ENCODE data around the gene KNDC1.
"Not testable (repeated sequence)": the region's sequence is repeated elsewhere in the genome, so short reads cannot be mapped to it uniquely, and the experiment has no call there.

Gene KNDC1

DNA sequence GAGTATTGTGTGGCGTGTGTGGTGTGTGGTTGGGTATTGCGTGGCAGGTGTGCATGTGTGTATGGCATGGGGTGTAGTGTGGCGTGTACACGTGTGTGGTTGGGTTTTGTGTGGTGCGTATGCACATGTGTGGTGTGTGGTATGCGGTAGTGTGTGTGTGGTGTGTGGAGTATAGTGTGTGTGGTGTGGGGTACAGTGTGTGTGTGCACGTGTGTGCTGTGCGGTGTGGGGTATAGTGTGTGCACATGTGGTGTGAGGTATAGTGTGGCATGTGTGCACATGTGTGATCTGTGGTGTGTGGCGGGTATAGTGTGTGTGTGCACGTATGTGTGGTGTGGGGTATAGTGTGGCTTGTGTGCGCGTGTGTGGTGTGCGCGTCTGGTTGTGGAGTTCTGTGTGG is 49.1 kb downstream of the KNDC1 start:
- DNase-seq = no peak

DNA sequence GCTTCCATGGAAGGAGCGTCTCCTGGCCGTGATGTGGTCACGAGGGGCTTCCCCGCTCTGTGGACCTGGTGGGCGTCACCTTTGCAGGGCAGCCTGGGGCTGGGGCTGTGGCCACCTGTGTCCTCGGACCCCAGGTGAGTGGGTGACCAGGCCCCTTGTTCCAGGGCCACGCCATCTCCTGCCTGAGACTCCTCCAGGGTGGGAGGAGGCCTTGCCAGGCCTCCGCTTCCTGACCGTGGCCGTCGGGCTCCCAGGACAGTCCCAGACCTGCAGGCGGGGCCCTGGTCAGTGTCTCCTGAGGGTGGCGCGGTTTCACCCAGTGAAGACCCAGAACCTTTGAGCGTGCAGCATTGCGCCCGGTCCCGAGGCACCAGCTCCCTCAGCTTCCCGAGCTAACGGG is 49.6 kb downstream of the KNDC1 start:
- DNase-seq = no peak

DNA sequence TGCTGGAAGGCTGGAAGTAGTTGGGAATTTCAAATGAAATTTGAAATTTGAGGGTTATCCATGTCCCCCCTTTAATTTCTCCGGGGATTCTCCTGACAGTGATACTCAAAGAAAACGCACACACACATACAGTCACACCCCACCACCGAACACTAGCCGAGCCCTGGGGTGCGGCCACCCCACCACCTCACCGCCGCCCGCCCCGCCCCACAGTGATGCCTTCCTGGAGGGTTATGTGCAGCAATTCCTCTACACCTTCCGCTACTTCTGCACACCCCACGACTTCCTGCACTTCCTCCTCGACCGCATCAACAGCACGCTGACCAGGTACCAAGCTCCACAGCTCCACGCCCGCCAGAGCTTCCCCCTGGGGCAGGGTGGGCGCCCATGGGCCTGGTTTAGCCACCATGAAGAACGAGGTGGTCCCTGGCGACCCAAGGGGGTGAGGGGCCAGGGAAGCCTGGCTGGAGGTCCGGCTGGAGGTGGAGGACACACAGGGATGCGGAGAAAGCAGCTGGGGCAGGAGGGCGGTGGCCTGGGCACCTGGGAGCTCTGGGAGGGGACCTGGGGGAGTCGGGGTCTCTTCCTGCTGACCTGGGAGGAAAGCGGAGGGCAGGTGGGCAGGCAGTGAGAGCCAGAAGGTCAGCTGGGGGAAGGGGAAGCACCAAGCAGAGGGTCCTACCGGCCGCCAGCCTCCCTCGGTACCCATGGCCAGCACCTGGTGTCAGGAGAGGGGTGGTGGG is 50.5 kb downstream of the KNDC1 start:
- DNase-seq = no peak

DNA sequence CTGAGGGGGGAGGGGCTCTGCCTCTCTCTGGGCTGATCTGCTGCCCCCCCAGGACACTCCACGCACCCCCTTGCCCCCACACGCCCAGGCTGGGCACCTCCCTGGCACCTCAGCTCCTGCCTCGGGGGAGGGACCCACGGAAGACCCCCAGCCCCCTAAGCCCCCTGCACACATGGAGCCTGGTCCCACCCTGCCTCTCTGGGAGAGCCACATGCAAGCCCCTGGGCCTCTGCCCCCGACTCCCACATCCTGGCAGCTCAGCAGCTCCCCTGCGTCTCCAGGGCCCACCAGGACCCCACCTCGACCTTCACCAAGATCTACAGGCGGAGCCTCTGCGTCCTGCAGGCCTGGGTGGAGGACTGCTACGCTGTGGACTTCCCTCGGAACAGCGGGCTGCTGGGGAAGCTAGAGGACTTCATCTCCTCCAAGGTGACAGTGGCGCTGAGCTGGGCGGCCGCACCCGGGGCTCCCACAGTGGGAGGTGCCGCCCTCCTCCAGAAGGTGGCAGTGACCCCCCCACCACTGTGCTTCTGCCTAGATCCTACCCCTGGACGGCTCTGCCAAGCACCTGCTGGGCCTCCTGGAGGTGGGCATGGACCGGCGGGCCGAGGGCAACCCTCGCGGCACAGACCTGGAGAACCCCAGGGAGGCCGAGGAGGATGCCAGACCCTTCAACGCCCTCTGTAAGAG is 51.3 kb downstream of the KNDC1 start:
- DNase-seq = no peak

DNA sequence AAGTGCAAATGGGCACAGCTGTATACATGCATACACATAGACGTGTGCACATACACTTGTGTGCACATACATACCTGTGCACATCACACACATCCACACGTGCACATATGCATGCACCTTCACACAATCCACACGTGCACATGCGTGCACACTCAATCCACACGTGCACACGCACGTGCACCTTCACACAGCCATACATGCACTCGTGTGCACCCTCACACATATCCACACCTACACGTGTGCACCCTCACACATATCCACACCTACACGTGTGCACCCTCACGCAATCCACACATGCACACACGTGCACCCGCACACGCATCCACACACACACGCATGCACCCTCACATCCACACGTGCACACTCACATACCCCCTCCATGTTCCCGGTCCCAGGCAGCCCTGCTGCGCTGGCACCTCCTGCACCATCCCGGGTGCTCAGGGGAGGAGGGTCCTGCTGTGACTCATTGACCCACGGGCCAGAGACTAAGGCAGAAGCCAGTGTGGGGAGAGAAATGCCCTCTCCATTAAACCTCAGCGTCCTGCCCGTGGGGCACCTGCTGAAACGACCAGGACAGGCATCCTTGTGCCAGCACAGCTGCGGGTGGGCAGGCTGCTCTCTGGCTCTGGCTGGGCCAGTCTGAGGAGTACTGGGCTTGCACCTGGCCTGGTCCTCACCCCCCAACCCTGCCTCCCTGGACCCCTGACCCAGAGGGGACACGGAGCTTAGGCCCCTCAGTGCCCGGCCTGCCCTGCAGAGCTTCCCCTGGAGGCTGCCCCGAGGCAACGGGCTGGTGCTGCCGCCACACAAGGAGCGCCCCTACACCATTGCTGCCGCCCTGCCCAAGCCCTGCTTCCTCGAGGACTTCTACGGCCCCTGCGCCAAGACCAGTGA is 52.2 kb downstream of the KNDC1 start:
- DNase-seq = no peak

DNA sequence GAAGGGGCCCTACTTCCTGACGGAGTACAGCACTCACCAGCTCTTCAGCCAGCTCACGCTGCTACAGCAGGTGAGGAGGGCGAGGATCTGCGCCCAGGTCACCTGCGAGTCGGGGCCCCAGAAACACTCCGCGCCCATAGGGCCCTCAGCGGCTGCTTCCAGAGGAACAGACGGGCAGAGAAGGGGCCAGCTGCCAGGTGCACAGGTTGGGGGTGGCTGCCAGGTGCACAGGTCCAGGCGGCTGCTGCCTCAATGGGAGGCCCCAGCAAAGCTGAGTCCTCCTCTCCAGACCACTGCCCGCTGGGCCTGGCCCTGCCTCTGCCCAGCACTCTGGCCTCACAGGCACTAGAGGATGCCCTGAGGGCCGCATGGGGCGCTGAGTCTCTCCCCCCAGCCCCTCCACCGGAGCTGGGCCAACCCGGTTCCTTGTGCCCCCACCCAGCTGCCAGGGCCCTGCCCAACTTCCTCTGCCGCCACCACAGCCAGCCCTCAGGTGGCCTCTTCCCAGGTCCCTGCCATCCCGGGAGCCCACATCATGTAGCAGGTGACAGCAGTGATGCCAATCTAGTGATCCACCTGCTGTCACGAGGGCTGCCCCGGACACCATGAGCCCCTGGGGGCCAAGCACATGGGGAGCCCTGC is 53.0 kb downstream of the KNDC1 start:
- DNase-seq = no peak

DNA sequence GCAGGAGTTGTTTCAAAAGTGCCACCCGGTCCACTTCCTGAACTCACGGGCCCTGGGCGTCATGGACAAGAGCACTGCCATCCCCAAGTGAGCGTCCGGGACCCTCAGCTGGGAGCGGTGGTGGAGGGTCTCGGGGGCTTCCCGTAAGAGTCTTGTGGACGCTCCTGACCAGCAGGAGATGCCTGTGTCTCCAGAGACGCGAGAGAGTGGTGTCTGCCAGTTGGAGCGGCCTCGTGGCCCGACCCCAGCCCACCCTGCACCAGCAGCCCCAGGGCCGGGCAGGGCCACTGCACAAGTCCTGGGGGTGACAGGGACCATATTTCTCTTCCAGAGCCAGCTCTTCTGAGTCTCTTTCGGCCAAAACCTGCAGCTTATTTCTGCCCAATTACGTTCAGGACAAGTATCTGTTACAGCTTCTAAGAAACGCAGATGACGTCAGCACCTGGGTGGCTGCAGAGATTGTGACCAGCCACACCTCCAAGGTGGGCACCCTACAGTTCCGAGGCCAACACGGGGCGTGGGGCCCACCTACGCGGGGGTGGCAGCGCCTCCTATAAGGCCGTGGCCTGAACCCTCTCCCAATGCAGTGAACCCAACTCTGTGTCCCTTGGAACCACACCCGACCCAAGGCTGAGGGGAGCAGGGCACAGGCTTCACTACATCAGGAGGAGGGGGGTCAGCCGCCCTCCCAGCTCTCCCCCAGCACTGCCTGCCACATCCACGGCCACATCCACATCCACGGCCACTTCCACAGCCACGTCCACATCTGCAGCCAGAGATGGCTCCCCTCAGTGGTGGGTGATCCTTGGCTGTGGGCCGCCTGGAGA is 53.8 kb downstream of the KNDC1 start:
- DNase-seq = no peak

DNA sequence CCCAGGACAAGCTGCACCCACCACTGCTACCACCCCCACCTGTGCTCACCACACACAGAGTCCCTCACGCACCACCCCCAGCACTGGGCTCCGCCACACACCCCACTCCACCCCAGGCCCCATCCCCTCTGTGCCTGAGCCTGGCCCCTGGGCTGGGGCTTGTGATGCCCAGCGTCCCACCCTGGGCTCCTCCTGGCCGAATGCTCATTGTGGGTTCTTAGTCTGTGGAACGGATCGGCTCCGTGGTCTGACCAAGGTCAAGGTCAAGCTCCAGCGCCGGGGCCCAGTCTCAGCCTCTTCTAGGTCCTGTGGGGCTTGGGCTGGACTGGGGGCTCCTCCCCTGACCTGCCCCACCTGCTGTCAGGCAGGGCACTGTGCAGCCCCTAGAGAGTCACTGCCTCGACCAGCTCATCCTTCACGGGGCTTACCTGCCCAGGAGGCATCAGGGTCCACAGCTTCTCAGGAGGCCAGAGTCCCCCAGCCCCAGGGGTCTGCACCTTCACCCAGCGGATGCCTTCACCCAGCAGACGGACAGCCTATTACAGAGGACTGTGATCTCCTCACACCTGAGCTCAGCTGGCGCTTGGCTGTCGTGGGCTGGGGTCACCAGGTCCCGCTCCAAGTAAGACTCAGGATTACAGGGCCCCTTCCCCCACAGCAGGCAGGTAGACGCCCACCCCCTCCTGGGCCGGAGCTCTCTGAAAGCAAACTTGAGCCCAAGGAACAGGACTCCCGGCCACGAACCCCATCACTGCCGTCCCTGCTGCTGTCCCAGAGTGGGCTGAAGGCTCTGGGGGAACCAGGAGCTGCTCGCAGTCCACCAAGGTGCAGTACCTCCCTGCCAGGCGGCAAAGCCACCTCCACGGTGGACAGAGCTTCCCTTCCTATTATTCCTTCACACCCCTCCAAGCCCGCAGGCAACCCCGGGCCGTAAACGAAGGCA is 54.7 kb downstream of the KNDC1 start:
- DNase-seq = no peak

DNA sequence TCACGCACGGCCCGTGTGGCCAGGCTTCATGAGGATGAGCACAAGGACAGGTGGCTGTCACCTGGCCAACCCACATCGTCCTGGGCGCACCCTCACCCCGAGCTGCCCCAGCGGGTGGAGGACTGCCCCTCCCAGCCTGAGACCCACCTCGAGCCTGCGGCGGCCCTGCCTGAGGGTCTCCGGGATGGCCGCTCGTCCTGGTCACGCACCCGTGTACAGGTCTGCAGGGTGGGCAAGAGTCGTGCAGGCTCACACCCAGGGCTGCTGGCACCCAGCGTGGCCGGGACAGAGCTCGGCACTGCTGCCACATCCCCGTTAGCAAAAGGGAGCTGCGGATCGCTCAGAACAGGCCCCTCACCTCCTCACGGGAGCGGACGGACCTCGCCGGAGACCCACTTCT is 55.6 kb downstream of the KNDC1 start:
- DNase-seq = no peak

DNA sequence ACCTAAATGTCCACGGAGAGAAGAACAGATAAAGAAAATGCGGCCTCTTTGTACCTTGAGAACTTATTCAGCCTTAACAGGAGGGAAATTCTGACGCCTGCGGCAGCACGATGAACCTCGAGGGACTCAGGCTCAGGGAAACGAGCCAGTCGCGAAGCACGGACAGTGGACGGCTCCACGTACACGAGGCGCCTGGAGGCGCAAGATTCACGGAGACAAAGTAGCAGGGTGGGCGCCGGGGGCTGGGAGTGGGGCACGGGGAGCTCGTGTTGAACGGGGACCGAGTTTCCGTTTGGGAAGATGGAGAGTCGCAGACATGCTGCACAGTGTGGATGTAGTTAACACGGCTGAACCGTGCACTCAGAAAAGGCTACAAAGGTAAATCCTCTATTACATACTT is 56.8 kb downstream of the KNDC1 start:
- DNase-seq = no peak

DNA sequence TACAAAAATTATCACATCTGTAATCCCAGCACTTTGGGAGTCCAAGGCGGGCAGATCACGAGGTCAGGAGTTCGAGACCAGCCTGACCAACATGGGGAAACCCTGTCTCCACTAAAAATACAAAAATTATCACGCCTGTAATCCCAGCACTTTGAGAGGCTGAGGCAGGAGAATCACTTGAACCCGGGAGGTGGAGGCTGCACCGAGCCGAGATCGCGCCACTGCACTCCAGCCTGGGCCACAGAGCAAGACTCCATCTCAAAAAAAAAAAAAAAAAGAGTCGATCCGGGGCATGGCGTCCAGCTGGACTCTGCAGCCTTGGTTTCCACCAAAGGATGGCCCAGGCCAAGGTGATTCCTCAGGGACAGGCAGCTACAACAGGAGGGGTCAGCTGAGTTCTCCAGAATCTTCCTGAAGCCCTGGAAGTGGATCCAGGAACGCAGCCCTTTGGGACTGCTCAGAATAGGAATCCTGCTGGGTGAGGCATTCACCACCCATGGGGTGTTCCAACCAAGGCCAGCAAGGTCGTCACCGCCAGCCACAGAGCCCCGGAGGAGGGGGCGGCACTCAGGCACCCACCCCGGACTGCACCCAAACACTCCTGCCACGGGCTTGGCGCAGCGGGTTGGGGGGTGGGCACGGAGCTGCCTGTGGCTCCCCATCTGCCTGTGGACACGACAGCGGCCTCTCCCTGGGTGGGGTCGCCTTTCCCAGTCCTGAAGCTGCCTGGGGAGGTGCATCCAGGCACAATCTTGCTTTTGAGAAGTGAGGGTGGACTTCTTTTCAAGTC is 58.0 kb downstream of the KNDC1 start:
- DNase-seq = no peak

DNA sequence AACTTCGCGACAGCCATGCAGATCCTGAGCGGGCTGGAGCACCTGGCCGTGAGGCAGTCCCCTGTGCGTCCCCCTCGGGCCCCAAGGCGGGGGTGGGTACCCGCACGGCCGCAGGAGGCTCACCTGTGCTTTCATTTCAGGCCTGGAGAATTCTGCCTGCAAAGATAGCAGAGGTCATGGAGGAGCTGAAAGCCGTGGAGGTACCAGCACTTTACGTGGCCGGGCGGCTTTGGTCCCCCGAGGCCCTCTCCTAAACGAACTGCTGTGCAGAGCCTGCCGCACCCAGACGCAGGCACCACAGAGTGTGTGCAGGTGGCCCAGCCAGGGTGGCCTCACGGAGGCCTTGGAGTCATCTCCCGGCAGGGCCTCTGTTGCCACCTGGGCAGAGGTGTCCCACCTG is 58.9 kb downstream of the KNDC1 start:
- DNase-seq = no peak

DNA sequence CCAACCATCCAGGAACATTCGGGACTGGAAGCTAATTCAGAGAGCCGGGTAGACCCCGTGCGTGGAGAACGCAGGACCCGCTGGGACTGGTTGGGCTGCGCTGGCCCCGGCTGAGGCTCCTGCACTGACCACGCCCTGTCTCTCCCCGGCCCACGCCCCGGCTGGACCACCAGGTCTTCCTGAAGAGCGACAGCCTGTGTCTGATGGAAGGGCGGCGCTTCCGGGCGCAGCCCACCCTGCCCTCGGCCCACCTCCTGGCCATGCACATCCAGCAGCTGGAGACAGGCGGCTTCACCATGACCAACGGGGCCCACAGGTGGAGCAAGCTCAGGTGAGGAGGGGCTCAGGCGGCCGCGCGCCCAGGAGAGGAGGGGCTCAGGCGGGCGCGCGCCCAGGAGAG is 59.8 kb downstream of the KNDC1 start:
- no peak for DNase-seq

DNA sequence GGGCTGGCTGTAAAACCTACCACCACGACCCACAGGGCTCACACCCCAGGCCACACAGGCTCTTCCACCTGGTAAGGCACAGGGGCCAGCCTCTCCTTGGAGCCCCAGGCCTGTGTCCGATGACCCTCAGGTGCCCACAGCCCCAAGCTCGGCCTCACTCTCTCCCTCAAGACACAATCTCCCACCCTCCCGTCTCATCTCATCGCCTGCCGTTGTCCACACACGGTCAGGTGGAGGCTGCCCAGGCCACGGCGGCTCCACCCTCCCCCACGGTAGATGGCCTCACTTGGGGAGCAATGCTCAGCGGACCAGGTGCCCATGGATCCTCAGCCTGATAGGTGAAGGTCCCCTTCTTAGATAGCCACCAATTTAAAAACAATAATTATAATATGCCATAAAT is 61.3 kb downstream of the KNDC1 start:
- DNase-seq = no peak

DNA sequence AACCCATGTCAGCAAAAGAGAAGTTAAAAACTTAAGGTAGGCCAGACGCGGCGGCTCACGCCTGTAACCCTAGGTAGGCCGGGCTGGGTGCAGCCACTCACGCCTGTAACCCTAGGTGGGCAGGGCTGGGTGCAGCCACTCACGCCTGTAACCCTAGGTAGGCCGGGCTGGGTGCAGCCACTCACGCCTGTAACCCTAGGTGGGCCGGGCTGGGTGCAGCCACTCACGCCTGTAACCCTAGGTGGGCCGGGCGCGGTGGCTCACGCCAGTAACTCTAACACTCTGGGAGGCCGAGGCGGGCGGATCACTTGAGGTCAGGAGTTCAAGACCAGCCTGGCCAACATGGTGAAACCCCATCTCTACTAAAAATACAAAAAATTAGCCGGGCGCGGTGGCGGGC is 61.7 kb downstream of the KNDC1 start:
- not testable (repeated sequence) for DNase-seq

DNA sequence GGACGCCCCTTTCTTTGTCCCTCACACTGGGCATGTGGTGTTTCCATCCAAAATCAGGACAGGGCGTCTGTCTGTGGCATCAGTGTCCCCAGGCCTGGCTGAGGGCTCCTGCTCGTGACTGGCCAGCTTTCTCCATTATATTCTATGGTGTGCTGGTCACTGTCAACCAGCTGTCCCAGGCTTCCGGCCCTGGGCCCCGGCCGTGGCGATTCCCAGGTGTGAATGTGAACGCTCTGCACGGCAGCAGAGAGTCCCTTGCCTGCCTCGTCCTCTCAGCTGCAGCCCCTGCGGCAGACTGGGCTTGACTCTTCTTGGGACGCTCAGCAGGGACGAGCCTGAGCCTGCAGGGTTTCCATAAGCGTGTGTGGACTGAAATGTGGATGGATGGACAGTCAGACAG is 64.1 kb downstream of the KNDC1 start:
- DNase-seq = no peak

DNA sequence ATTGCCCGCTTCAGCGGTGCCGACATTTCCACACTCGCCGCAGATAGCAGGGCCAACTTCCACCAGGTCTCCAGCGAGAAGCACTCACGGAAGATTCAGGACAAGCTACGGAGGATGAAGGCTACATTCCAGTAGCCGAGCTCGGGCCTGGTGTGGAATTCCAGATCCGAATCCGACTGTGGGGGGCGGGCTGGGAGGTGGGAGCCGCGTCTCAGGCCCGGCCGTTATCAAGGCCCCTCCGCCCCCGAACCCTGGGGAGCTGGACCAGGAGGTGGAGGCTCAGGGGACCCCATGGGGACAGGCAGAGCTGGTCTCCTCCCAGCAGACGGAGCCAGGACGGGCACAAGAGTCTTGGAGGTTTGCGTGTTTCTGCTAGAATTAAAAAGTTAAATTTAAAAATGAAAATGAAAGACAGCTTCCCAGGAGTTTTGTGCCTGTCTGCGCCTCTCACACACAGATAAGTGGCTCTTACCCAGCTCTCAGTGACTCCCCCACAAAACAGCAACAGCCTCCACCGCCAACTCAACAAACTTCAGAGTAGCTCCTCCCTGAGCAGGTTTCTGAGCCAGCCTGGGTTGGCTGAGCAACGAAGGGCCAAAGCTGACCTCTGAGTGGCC is 64.8 kb downstream of the KNDC1 start:
- no peak for DNase-seq

DNA sequence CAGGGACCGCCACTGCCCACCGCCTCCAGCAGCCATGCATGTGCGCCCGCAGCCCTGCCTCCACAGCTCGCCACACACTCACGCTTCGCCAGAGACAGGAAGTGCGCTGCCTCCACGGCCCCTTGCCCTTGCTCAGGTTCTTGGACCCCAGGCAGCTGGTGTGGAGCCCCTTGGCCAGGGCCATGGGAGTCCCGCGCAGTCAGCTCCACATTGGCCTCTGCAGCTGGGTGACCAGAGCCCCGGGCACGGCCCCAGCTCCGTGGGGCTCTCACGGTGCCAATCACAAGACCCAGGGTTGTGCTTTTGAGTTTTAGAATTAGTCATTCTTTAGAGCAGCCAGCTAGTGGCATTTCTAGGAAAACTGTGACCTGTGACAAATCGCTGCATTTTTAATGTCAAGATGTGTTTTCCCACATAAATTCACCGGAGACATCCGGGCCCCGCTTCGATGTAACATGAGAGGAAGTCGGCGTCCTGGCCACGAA is 65.7 kb downstream of the KNDC1 start:
- DNase-seq = no peak

DNA sequence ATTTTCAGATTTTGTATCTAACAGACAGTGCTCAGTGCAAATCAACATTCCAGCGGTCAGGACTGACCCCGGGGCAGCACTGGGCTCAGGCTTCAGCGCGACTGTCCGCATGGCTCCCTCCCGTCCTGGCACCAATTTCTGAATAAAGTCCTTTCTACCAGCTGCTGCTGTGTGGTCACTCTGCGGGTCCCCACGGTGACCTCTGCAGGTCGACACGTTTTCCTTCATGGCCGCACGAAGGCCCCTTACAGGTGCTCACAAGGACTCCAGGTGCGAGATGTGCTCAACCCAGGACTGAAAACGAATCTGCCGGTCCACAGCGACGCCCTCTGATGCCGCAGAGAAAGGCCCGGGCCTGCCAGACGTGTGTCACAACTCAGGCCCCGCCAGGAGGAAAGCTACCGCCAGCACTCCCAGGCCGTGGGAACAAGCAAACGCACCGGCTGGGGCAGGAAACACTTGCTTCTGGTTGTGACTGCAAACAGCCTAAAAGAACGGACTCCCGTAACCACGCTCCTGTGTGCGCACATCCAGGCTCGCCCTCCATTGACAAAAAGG is 66.3 kb downstream of the KNDC1 start:
- no peak for DNase-seq
